Tibial artery (tissue), 4 donors: ENCODE data around the gene CNTD1.

ENCODE experiments used
- DNase-seq, 2 donors: peaks; one replicate each; pipeline ENCODE4 v3.0.0-alpha.2; 2019
- H3K27ac ChIP-seq, 2 donors: fragments of 200-600 bp; sonication (generic) in 1 of 2; 1 replicate in 1 of 2; 2 replicates in 1 of 2; pipeline ENCODE4 v1.5.1; 2018 to 2019; ENCODE audit warnings: mild to moderate bottlenecking in 1 of 2
- H3K27me3 ChIP-seq, 2 donors: fragments of 200-600 bp; sonication (generic) in 1 of 2; one replicate each; pipeline versions ENCODE4 v1.5.1 to v1.6.0; 2016 to 2019
- H3K36me3 ChIP-seq, 3 donors: fragments of 200-600 bp; sonication (generic) in 2 of 3; one replicate each; pipeline ENCODE4 v1.5.1; 2016 to 2019; ENCODE audit warnings: mild to moderate bottlenecking in 2 of 3
- H3K4me1 ChIP-seq, 4 donors: fragments of 200-600 bp; sonication (generic) in 2 of 4; 1 replicate in 3 of 4; 2 replicates in 1 of 4; pipeline ENCODE4 v1.5.1; 2016 to 2019
- H3K4me3 ChIP-seq, 2 donors: fragments of 200-600 bp; sonication (generic) in 1 of 2; 1 replicate in 1 of 2; 2 replicates in 1 of 2; pipeline ENCODE4 v1.5.1; 2018 to 2019; ENCODE audit warnings: mild to moderate bottlenecking in 2 of 2
- H3K9me3 ChIP-seq, 3 donors: fragments of 200-600 bp; sonication (generic) in 1 of 3; one replicate each; pipeline ENCODE4 v1.5.1; 2016 to 2019
- CTCF ChIP-seq, 2 experiments: fragments of 200-600 bp in 1 of 2; fragments of 450-650 bp in 1 of 2; IDR thresholded peaks; one replicate each; pipeline ENCODE4 v1.5.1; 2017 to 2019; ENCODE audit warnings: antibody characterized with exemption in 2 of 2, mild to moderate bottlenecking in 1 of 2, moderate library complexity in 1 of 2
- intact Hi-C: fragments of 100-400 bp; cut with DNase I; formaldehyde crosslinking; loops from one replicate; pipeline ENCODE4 v1.15.0; 2023; ENCODE audit warnings: low total_unique reads

The CNTD1 gene

GRCh38 chr17:42819939-42820535, 21.4 kb downstream of the CNTD1 start:
- Histone ChIP-seq H3K27me3 (no peaks in the 10 kb centered on the region), H3K4me3 (no peak overlapping the region), H3K36me3 (peaks cover 63 to 77% (median 77%) of the 10 kb centered on the region in 3 donors), H3K9me3 (no peaks in the 10 kb centered on the region), H3K4me1 (peaks cover 0 to 23% (median 15%) of the 10 kb centered on the region in 4 donors), H3K27ac (no peak overlapping the region)
- DNase-seq, result peak in 1 of 2 donors; percentile 42
- TF ChIP-seq CTCF (IDR thresholded peaks at IDR 0.05), result peak; percentile 32 to 47
- intact Hi-C loops, result loop anchor here (5.0 kb wide), 1 partner anchor 98 kb away; no protein-coding TSS in a partner anchor

- Histone ChIP-seq H3K4me1 (peaks cover 0 to 23% (median 15%) of the 10 kb centered on the region in 4 donors), H3K36me3 (peaks cover 52 to 66% (median 65%) of the 10 kb centered on the region in 3 donors), H3K27ac (no peak overlapping the region), H3K4me3 (no peak overlapping the region), H3K9me3 (no peaks in the 10 kb centered on the region), H3K27me3 (no peaks in the 10 kb centered on the region)
- no peak for TF ChIP-seq CTCF (IDR thresholded peaks at IDR 0.05)
- intact Hi-C loops, result loop anchor here (5.0 kb wide), 1 partner anchor 99 kb away; no protein-coding TSS in a partner anchor
- DNase-seq, result no peak
Observed at GRCh38 chr17:42821176-42821575, 22.5 kb downstream of the CNTD1 start.

- H3K36me3 ChIP-seq, result peaks cover 0 to 3% (median 3%) of the 10 kb centered on the region in 3 donors
- no peak overlapping the region for H3K27ac ChIP-seq
- DNase-seq, result no peak
- no peak overlapping the region for H3K4me3 ChIP-seq
- H3K9me3 ChIP-seq, result no peaks in the 10 kb centered on the region
- no peak for TF ChIP-seq CTCF (IDR thresholded peaks at IDR 0.05)
- no peaks in the 10 kb centered on the region for H3K27me3 ChIP-seq
- H3K4me1 ChIP-seq, result peaks cover 0 to 22% (median 15%) of the 10 kb centered on the region in 4 donors
- intact Hi-C loops, result no loop called here
Observed at GRCh38 chr17:42827472-42827871, 28.8 kb downstream of the CNTD1 start.

- Histone ChIP-seq H3K27ac (no peak overlapping the region), H3K36me3 (peaks cover 0 to 14% (median 4%) of the 10 kb centered on the region in 3 donors), H3K4me3 (no peak overlapping the region), H3K9me3 (no peaks in the 10 kb centered on the region), H3K4me1 (peaks cover 0 to 23% (median 6%) of the 10 kb centered on the region in 4 donors), H3K27me3 (no peaks in the 10 kb centered on the region)
- DNase-seq, result no peak
- intact Hi-C loops, result no loop called here
- TF ChIP-seq CTCF (IDR thresholded peaks at IDR 0.05), result no peak
Observed at GRCh38 chr17:42830971-42831370, 32.3 kb downstream of the CNTD1 start.

- intact Hi-C loops, result no loop called here
Observed at GRCh38 chr17:42832213-42832933, 33.7 kb downstream of the CNTD1 start.

More at GRCh38 chr17:42832213-42832933, 33.7 kb downstream of the CNTD1 start:
- Histone ChIP-seq H3K27me3 (no peaks in the 10 kb centered on the region), H3K36me3 (peaks cover 8 to 28% (median 13%) of the 10 kb centered on the region in 3 donors), H3K9me3 (no peaks in the 10 kb centered on the region), H3K4me1 (peaks cover 0 to 23% (median 6%) of the 10 kb centered on the region in 4 donors), H3K27ac (peak overlapping the region; percentile 85 to 86), H3K4me3 (peak overlapping the region; percentile 80 to 81)
- TF ChIP-seq CTCF (IDR thresholded peaks at IDR 0.05), result no peak
- no peak for DNase-seq
